Middle frontal gyrus (tissue), 1 donor: ENCODE results near the gene GRM4.

Source experiments
- DNase-seq: peaks from one replicate; pipeline ENCODE4 v3.0.0-alpha.2; 2015; ENCODE audit warnings: low spot score; ENCODE audit errors: extremely low spot score

Gene GRM4

GRCh38 chr6:34086558-34086957 lies 59.3 kb downstream of the GRM4 start:
- no peak for DNase-seq

- DNase-seq, result no peak
Measured at GRCh38 chr6:34085453-34086170, 60.3 kb downstream of the GRM4 start.

- DNase-seq, result no peak
Measured at GRCh38 chr6:34084591-34085290, 61.1 kb downstream of the GRM4 start.

- DNase-seq, result no peak
Measured at GRCh38 chr6:34082864-34083626, 62.8 kb downstream of the GRM4 start.

GRCh38 chr6:34082348-34082747 lies 63.5 kb downstream of the GRM4 start:
- no peak for DNase-seq

- DNase-seq, result no peak
Measured at GRCh38 chr6:34080357-34080756, 65.5 kb downstream of the GRM4 start.

GRCh38 chr6:34079899-34080298 lies 66.0 kb downstream of the GRM4 start:
- DNase-seq, result no peak

- DNase-seq, result no peak
Measured at GRCh38 chr6:34075906-34076305, 70.0 kb downstream of the GRM4 start.

GRCh38 chr6:34074064-34074742 lies 71.7 kb downstream of the GRM4 start:
- DNase-seq, result no peak

GRCh38 chr6:34073540-34073939 lies 72.3 kb downstream of the GRM4 start:
- no peak for DNase-seq

- DNase-seq, result no peak
Measured at GRCh38 chr6:34072727-34073126, 73.2 kb downstream of the GRM4 start.

GRCh38 chr6:34071884-34072379 lies 74.0 kb downstream of the GRM4 start:
- no peak for DNase-seq

- no peak for DNase-seq
Measured at GRCh38 chr6:34071136-34071883, 74.6 kb downstream of the GRM4 start.

GRCh38 chr6:34070315-34071135 lies 75.4 kb downstream of the GRM4 start:
- DNase-seq, result no peak

- no peak for DNase-seq
Measured at GRCh38 chr6:34068462-34069044, 77.3 kb downstream of the GRM4 start.

GRCh38 chr6:34067814-34068213 lies 78.1 kb downstream of the GRM4 start:
- DNase-seq, result no peak

- no peak for DNase-seq
Measured at GRCh38 chr6:34066772-34067770, 78.8 kb downstream of the GRM4 start.

- DNase-seq, result no peak
Measured at GRCh38 chr6:34066218-34066571, 79.7 kb downstream of the GRM4 start.
